GOT3 (cell line): ENCODE data around the gene FADS1.

ENCODE experiments used
- DNase-seq: peaks from one replicate; lab custom pipeline; 2025; ENCODE audit warnings: mixed read lengths; lab: John Stamatoyannopoulos, UW

Gene FADS1

DNA sequence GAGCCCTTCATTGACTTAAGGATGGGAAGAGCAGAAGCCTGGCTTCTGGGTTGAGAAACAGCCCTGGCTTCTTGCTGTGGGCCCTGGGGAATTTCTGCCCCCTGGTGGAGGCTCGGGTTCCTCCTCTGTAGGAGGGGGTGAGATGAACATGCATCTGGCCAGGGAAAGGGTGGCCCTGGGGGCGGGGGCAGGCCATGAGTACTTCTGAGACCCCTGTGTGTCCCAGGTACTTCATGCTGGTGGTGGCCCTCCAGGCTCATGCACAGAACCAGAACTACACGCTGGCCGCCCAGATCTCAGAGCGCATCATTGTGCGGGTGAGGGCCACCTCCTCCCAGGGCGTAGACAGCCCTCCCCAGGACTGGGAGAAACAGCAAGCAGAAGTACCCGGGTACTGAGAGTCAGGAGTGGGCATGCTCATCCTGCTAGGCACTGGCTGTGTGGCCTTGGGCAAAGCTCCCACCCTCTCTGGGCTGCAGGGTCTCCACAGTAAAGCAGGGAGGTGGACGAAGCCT, 40.2 kb downstream of the FADS1 start:
- no peak for DNase-seq

DNA sequence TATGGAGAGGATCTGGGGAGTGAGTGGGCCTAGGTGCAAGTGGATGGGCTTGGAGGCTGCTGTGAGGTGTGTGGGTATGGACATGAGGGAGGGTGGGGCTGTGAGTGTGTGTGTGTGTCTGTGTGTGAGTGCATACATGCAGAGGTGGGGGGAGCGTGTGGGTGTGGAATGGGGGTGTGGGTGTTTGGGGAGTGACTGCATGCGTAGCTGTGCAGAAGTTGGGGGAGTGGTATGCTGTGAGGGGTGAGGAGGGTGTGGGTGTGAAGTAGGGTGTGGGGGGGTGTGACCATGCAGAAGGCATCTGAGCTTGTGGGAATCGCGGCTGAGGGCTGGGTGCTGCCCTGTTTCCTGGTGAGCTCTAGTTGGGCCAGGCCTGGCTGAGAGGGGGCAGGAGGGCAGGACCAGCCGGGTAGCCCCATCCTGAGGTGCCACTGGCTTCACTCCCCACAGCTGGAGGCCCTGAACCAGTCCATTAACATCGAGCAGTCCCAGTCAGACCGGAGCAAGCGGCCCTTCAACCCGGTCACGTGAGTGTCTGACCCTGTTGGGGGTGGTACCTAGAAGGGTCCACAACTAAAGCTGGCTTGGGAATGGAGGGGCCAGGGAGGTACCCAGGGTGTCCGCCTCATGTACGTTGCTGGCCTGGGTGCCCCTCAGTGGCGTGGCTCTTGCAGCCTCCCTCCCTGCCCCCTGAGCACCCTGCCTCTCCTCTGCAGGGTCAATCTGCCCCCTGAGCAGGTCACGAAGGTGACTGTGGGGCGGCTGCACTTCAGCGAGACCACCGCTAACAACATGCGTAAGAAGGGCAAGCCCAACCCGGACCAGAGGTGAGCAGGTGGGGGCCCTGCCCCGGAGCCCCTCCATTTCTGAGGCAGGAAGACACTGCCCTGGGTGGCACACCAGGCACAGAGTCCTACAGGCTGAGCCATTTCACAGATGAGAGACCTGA, 40.9 kb downstream of the FADS1 start:
- no peak for DNase-seq

DNA sequence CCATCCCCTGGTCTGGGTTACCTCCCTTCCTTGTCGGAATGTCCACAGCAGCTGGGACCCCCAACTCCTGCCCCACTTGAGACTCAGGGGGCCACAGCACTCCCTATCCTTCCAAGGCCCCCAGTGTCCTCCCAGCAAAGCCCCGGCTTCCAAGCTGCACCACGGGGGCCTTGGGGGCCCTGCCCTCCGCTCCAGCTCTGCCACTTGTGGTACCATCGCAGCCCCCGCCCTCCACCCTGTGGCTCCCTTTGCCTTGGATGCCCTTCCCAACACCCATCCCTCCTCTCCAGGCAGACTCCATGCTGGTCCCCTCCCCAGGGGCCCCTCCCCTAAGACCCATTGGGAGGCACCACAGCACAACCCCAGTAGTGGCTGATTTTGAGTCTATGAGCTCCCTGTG, 41.7 kb downstream of the FADS1 start:
- no peak for DNase-seq

DNA sequence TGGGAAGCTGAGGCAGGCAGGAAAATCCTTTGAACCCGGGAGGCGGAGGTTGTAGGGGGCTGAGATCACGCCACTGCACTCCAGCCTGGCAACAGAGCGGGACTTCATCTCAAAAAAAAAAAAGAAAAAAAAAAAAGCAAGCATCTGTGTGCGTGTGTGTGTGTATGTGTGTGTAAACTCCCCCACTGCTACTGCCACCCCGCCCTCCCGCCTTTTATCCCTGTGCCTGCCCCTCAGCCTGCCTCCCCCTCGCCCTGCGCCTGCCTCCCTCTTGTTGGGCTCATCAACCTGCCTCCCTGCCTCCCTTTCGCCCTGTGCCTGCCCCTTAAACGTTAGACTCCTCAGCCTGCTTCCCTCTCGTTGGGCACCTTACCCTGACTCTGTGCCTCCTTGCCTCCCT, 42.4 kb downstream of the FADS1 start:
- DNase-seq = no peak

DNA sequence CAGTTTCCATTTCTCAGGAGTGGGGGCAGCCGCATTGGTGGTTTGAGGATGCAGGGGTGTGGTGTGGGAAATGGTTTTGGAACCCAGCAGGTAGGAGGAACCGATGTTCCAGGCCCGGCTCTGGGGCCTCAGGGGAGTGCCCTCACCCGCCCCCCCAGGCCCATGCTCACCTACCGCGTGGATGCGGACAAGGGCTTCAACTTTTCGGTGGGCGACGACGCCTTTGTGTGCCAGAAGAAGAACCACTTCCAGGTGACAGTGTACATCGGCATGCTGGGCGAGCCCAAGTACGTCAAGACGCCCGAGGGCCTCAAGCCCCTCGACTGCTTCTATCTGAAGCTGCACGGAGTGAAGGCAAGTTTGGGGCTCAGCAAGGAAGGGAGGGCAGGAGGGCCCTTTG, 43.0 kb downstream of the FADS1 start:
- DNase-seq = no peak

DNA sequence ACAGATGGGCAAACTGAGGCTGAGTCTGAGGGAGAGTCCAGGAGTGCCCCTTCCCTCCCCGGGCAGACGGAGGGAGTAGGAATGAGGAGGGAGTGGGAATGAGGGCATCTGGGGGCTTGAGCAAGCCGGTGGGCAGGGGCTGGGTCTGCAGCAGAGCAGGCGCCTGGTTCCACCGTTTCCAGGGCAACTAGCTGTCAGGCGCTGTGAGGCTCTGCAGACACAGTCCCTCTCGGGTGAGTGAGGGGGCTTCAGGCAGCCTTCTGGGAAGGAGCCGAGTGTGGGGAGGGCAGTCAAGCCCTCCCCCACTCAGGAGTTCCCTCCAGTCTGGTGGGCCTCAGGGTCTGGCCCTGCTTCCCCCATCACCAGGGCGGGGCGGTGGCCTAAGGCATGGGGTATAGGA, 43.4 kb downstream of the FADS1 start:
- DNase-seq = no peak

DNA sequence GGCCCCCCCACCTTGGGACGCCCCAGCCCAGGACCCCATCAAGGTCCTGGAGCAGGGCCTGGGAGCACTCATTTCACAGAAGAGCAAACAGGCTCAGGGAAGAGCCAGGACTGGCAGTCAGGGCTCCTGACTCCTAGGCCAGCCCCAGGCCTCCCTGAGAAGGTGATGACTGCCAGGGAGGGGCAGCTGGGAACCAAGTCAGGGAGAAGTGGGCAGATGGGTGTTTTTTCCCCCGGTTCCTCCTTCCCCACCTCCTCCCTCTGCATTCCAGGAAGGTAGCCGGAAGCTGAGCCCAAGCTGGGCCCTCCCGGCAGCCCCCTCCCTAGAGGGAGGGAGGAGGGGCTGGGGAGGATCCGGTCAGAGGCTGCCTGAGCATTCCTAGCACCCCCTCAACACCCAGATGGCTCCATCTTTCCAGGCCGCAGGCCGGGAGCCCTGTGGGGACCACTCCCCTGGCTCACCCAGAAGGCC, 44.8 kb downstream of the FADS1 start:
- DNase-seq = no peak

DNA sequence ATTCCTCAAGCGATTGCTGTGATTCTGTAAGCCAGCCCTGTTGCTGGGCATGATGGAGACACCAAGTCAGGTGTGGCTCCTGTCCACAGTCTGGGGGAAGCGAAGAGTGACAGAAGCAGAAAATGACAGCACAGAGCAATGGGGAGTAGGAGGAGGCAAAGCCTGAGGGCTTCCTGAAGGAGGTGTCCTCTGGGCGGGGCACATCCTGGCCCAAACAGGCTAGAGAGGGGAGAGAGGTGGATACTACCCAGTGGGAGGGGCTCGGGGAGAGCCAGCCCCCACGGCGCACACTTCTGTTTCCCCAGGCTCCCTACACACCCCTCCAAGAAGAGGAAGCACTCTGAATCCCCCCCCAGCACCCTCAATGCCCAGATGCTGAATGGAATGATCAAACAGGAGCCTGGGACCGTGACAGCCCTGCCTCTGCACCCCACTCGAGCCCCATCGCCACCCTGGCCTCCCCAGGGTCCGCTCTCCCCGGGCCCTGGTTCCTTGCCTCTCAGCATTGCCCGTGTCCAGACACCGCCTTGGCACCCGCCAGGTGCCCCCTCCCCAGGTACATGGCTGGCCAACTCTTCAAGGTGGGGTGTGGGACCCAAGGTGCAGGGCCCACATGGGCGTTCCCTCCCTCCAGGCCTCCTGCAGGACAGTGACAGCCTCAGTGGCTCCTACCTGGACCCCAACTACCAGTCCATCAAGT, 45.5 kb downstream of the FADS1 start:
- no peak for DNase-seq

DNA sequence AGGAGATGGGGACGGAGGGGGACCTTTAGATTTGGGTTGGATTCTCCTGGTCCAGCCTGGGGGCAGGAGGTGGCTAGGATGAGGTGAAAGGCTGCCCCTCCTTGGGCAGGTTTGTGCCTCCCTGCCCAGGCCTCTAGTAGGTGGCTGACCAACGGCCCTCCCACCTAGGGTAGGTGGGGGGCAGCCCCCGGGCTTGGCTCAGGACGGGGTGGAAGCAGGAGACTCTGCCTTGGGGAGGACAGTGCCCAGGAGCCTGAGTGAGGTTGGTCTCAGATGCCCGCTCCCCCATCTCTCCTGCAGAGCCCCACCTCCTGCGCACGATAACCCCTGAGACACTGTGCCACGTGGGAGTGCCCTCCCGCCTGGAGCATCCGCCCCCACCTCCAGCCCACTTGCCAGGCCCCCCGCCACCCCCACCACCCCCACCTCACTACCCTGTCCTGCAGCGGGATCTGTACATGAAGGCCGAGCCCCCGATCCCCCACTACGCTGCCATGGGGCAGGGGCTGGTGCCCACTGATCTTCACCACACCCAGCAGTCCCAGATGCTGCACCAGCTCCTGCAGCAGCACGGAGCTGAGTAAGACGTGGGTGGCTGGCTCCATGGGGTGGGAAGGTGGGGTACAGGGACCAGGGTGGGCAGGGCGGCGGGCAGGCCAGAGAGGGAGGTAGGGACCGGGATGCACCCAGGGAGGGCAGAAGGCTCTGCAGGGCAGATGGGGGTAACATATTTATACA, 46.7 kb downstream of the FADS1 start:
- no peak for DNase-seq

DNA sequence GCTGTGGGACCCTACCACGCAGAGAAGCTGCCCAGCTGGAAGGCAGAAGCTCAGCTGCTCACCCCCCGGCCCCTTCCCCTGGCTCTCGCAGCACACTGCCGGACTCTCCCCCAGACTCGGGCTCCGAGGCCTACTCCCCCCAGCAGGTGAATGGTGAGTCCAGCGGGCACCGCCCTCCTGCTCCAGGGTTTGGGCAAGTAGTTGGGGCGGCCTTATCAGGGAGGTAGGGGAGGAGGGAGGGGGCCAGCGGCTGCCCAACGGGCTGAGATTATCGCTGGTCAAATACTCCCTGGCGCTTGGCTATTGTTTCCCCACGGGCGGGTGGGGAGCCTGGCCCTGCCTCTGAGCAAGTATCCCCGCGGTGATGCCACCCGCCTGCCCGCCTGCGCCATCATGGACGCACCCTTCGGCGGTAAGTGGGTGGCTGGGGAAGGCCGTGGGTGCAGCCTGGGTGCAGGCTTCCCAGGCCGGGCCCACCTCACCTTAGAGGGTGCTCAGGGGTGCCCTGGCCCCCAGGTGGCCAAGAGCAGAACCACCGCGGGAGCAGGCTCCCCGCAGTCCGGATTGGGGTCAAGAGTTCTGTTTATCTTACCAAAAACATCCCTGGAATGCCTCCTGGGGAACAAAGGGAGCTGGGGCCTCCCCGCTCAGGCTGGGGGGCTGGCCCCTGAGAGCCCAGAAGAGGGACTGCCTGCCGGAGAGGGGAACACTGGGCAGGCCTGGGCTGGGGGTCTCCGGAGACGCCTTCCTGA, 47.5 kb downstream of the FADS1 start:
- DNase-seq = no peak

DNA sequence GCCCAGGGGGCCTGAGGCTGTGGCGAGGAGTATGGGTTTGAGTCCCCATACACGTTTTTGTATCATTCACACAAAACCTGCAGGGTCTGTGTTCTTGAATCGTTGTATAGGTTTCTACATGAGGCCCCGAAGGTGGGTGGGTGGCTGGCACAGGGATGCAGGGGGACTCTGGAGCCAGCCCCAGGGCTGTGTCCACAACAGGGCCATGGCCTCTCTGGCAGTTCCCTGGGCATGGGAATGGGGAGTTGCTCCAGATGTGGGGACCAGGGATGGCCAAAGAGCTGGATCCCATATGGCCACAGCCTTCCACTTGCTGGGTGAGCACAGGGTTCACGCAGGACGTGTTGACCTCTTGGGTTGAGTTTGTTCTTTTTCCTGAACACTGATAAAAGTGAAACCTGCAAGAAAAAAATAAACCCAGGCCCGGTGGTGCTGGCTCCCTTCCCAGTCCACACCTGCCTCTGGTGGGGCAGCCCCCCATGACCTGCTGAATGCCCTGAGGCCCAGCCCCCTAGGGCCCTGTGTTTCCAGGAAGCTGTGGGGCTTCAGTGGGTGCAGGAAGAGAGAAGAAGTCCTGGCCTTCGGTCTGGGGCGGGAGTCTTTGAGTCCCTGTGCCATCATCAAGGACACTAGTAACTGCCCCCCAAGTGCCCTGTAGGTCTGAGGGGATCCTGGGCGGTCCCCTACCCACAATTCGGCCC, 48.3 kb downstream of the FADS1 start:
- no peak for DNase-seq

DNA sequence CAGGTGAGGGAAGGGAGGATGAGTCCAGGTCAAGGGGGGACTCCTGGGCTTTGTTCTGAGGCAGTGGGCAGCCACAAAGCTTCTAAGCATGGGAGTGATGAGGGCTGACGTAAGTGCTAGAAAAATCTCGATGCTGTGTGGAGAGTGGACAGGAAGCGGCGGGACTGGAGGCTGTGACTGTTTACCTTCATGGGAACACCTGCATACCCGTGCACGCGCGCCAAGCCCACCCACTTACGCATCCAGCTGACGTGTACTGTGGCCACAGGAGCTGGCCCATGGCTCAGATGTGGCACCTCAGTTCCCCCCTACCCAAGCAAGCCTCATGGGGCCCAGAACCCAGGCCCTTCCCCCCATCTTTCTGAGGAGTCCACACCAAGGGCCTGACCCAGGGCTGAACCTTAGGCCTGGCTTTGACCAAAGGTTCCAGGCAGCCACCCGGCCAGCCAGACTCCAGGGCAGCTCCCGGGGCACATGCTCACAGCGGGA, 50.4 kb downstream of the FADS1 start:
- DNase-seq = no peak

DNA sequence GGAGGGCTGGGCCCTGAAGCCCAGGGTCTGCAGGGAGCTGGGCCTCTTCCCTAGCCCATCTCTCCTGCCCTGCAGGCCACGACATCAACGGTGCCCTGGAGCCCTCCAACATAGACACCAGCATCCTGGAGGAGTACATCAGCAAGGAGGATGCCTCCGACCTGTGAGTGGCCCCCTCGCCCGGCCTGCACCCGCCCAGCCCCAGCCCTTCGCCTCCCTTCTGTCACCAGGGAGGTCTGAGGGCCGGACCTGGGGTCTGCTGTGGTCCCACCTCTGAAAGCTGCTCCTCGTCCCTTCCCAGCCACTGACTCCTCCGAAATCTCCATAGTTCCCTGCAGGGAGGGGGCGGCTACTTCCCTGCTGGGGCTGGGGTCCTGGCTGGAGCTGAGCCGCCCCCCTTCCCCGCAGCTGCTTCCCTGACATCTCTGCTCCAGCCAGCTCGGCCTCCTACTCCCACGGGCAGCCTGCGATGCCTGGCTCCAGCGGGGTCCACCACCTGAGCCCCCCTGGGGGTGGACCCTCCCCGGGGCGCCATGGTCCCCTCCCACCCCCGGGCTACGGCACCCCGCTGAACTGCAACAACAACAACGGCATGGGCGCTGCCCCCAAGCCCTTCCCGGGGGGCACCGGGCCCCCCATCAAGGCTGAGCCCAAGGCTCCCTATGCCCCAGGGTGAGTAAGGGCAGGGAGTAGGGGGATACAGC, 51.1 kb downstream of the FADS1 start:
- no peak for DNase-seq

DNA sequence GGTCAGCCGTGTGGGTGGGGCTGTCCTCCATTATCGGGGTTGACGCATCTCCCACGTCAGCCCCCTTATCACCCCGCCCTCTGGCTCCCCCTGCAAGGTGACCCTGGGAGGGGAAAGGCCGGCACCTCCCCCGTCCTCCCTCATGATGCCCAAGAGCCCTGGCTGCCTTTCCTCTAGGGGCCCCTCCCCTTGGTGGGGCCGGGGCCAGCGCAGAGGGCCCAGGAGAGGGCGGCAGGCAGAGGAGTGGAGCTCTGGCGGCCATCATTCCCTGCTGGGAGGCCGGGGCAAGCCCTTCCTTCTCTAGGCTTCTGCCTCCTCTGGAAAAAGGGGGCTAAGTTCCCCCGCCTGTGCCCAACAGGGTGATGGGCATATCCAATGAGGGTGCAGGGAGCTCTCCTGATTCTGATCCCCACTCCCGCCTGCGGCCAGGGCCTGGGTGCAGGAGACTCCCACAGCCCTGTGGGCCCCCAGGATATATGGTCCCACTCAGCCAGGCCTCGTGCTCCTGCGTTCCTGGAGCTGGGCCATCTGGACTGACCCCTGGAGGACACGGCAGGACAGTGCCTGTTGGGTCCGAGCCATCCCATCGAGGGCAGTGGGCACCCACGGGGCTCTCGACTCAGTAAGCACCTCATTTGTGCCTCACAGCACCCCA, 52.1 kb downstream of the FADS1 start:
- DNase-seq = no peak

DNA sequence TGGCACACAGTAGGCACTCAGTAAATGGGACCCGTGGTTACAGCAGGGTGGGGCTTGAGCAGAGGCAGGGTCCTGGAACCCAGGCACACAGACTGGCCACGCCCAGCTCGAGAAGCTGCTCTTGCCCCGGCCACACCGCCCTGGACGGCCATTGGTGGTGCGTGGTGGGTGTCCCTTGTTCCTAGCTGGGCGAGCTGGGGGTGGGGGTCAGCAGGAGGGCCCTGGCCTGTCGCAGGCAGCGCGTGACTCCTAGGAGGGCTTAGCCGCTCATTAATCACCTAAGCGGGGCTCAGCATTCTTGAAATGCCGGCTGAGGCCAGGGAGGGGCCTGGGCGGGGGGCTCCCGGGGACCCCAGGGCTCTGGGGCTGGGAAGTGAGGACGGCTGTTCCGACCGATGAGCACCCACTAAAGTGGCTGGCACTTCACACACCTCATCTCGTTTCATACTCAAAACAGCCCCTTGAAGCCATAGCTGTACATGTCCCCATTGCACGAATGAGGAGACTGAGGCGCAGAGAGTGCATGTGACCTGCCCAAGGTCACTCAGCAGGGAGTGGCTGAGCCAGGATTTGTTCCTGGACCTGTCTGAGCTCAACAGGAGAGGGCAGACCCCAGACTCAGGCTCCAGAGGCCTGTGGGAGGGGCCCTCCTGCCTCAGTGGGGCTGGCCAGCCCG, 52.7 kb downstream of the FADS1 start:
- no peak for DNase-seq

DNA sequence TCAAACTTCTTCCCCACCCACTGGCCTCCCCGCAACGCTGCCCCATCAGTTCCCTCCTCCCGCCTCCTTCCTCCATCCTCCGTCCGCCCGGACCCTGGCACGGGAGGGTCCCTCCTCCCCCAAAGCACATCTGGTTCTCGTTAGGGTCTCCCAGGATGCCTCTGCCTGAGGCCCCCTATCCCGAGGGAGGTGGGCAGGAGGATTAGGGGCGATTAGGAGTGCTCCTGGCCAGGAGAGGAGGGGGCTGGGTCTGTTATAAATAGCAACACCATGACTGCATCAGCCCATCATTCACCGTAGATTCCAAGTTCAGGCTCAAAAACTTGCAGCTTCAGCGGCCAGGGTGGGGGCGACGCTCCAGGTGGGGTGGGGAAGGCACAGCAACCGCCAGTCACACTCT, 54.0 kb downstream of the FADS1 start:
- DNase-seq = no peak

DNA sequence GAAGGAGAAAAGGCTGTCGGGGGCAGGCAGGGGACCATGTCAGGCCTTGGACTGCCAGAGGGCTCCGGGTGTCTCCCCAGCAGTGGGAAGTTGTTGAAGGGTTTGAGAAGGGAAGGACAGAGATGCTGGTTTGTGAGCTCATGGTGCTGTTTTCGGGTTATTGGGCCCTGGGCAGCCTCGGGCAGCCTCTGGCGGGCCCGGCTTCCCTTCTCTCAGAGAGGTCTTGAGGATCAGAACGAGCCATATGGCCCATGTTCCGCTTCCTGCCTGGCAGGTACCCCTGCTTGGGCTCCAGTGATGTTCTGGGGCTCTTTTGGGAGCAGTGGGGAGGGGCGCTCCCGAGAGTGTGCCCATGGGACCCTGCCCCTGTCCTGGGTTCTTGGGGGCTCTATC, 54.6 kb downstream of the FADS1 start:
- no peak for DNase-seq

DNA sequence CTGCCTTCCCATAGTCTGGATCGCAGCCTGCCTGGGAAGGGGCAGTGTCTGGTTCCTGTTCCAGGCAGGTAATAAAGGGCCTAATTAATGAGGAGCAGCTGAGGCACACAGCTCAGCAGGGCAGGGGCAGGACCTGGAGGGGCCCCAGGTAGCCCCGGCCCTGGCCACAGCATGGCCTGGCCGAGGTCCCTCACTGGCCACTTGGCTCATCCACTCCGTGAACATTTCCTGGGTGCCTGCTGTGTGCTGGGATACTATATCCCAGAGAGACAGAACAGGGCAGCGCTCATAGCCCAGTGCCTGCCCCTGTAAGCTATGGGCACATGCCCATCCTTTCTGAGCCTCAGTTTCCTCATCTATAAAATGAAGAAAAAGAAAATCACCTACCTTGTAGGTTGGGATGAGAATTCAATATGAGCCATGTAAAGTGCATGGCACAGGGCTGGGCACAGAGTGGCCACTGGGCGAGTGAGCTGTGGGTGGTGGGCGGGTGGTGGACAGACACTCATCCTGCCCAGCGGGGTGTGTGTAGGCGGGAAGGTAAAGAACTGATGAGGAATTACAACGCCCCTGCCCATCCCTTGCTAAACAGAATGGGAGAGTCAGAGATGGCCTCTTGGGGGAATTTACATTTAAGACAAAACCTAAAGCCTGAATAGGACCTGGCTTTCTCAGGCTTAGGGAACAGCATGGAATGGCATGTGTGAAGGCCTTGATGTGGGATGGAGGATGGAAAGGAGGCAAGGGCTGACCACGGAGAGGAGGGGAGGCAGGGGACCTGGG, 55.2 kb downstream of the FADS1 start:
- no peak for DNase-seq
